ENCODE data around the gene RPL10A. TPM values are rescaled to one million over a fixed set of nuclear protein-coding genes. Genes with fewer than 3 reads are reported as not detected.
"Not testable (repeated sequence)": the region's sequence is repeated elsewhere in the genome, so short reads cannot be mapped to it uniquely, and the experiment has no call there.

The RPL10A gene
- total RNA-seq, 2 donors from 2014 or later = 897 to 2,172 TPM

- intact Hi-C loops (cut with DNase I) = no loop called here
- no peaks in the 10 kb centered on the region for H3K36me3 ChIP-seq
- H3K27me3 ChIP-seq (replicated peaks; ENCODE audit: insufficient read depth) = no peaks in the 10 kb centered on the region
- TF ChIP-seq POLR2AphosphoS5 (IDR thresholded peaks at IDR 0.05) (no peak), CTCF (IDR thresholded peaks at IDR 0.05) (no peak), POLR2A (IDR thresholded peaks at IDR 0.05) (no peak)
- WGBS = 71% methylated on average over 6 of the region's 6 CpGs
- DNase-seq (ENCODE audit: low spot score) = no peak
- H3K27ac ChIP-seq = no peak overlapping the region
- no peak overlapping the region for H3K4me3 ChIP-seq
- H3K4me1 ChIP-seq (replicated peaks) = no peaks in the 10 kb centered on the region
- H3K9me3 ChIP-seq = no peaks in the 10 kb centered on the region
Observed at GRCh38 chr6:35516712-35517111, 48.5 kb downstream of the RPL10A start.

- WGBS = 79% methylated on average over 7 of the region's 7 CpGs
- DNase-seq (ENCODE audit: low spot score); H3K27ac ChIP-seq; intact Hi-C loops (cut with DNase I); H3K36me3 ChIP-seq; H3K4me3 ChIP-seq; H3K4me1 ChIP-seq (replicated peaks); H3K9me3 ChIP-seq; H3K27me3 ChIP-seq (replicated peaks; ENCODE audit: insufficient read depth): not testable (repeated sequence)
Observed at GRCh38 chr6:35517978-35518377, 49.8 kb downstream of the RPL10A start.

GRCh38 chr6:35518566-35519312 lies 50.5 kb downstream of the RPL10A start:
- 96% methylated on average over 6 of the region's 6 CpGs for WGBS
- no peak for DNase-seq (ENCODE audit: low spot score)
- TF ChIP-seq CTCF (IDR thresholded peaks at IDR 0.05) = no peak
- TF ChIP-seq POLR2AphosphoS5 (IDR thresholded peaks at IDR 0.05) = no peak
- no peak for TF ChIP-seq POLR2A (IDR thresholded peaks at IDR 0.05)
- no peak overlapping the region for H3K4me3 ChIP-seq
- no peaks in the 10 kb centered on the region for H3K36me3 ChIP-seq
- no peaks in the 10 kb centered on the region for H3K4me1 ChIP-seq (replicated peaks)
- intact Hi-C loops (cut with DNase I) = no loop called here
- H3K9me3 ChIP-seq = no peaks in the 10 kb centered on the region
- no peak overlapping the region for H3K27ac ChIP-seq
- no peaks in the 10 kb centered on the region for H3K27me3 ChIP-seq (replicated peaks; ENCODE audit: insufficient read depth)

GRCh38 chr6:35519313-35520015 lies 51.3 kb downstream of the RPL10A start:
- TF ChIP-seq POLR2A (IDR thresholded peaks at IDR 0.05) (no peak), CTCF (IDR thresholded peaks at IDR 0.05) (no peak), POLR2AphosphoS5 (IDR thresholded peaks at IDR 0.05) (no peak)
- no peaks in the 10 kb centered on the region for H3K4me1 ChIP-seq (replicated peaks)
- H3K4me3 ChIP-seq = no peak overlapping the region
- DNase-seq (ENCODE audit: low spot score) = no peak
- intact Hi-C loops (cut with DNase I) = loop anchor here (5.0 to 10.0 kb wide), 2 partner anchors 63 to 125 kb away; no protein-coding TSS in a partner anchor
- H3K9me3 ChIP-seq = no peaks in the 10 kb centered on the region
- no peak overlapping the region for H3K27ac ChIP-seq
- H3K36me3 ChIP-seq = no peaks in the 10 kb centered on the region
- WGBS = 84% methylated on average over 9 of the region's 9 CpGs
- no peaks in the 10 kb centered on the region for H3K27me3 ChIP-seq (replicated peaks; ENCODE audit: insufficient read depth)

Small RNAs within 50 kb of the gene (microRNA-seq; reads per million reads assigned to microRNA genes)
- gene MIR7111 = 0.42 reads per million

Small RNAs within 50 kb of the gene (small RNA-seq; reads per million reads assigned to genes)
- 0 reads per million in 2 donors for gene MIR7111

Other genes starting within 250 kb of the RPL10A start
- 10 to 100 TPM; 39.5 to 75.5 TPM for gene ZNF76, start 208.7 kb upstream of the RPL10A start, total RNA-seq
- 10 to 100 TPM; 20.2 to 33.4 TPM for gene DEF6, start 170.6 kb upstream of the RPL10A start, total RNA-seq
- 10 to 100 TPM; 21.2 to 24.1 TPM for gene PPARD, start 125.8 kb upstream of the RPL10A start, total RNA-seq
- gene FANCE, start 16.1 kb upstream of the RPL10A start, total RNA-seq = 10 to 100 TPM in 1 of 2 donors, 1 to 10 TPM in 1; 7.5 to 14.0 TPM
- gene TEAD3, start 28.7 kb downstream of the RPL10A start, total RNA-seq = 10 to 100 TPM; 34.1 to 41.1 TPM
- gene TULP1, start 44.5 kb downstream of the RPL10A start, total RNA-seq = under 1 TPM in 1 of 2 donors, not detected in 1; 0.27 TPM
- gene FKBP5, start 220.5 kb downstream of the RPL10A start, total RNA-seq = 100 to 1,000 TPM; 201 to 248 TPM

Data from prostate gland (tissue), 2 donors.